A673 (cell line): ENCODE results near the gene SLC25A29.

Source experiments
- CTCF ChIP-seq: fragments of 300-800, 200-600 bp; sonication (generic); conservative IDR thresholded peaks from 2 replicates; pipeline ENCODE4 v1.5.1; 2017; ENCODE audit warnings: low read depth, mild to moderate bottlenecking, antibody characterized with exemption, low read length, moderate library complexity, mixed read lengths
- EZH2 ChIP-seq: fragments of 200-600 bp; sonication (generic); IDR thresholded peaks from 2 replicates; pipeline ENCODE4 v1.6.1; 2017; ENCODE audit warnings: borderline replicate concordance, low read depth, mild to moderate bottlenecking, mixed read lengths, antibody characterized with exemption, low read length; ENCODE audit not compliant: poor library complexity, severe bottlenecking

DNA sequence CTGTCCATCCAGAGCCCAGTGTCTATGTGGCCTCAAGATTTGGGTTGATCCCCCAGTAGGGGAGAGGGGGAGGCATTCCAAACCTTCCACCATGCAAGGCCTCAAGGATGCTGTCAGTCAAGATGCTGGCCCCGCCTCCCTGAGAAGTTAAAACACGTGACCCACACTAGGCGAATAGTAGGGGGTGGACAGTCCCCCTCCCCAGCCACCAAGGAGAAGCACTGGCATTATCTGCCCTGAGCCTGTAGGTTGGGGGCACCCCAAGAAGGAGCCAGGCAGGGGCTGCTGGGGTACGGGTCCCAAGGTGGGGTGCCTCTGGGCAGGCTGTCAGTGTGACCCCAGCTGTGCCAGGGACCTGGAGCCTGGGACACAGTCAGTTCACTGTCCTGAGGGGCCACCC, 2.3 kb downstream of the SLC25A29 start:
- no peak for TF ChIP-seq CTCF
- no peak for TF ChIP-seq EZH2
